HCT116 (cell line): ENCODE data around the gene PRXL2A. TPM values are rescaled to one million over a fixed set of nuclear protein-coding genes. Genes with fewer than 3 reads are reported as not detected.

Source experiments
- ATAC-seq: fragments of 200-7000 bp; cut with Tn5 transposase; 2 replicates; pipeline ENCODE4 v1.9.1; 2020; ENCODE audit warnings: mild to moderate bottlenecking, moderate library complexity
- BruUV-seq: library from RNA; stranded (reverse); fragments of 400-500 nt; replicated peaks from 2 replicates; lab custom pipeline; 2021; lab: Mats Ljungman, UMichigan
- CTCF ChIA-PET: fragments of 300-600 bp; sonication (Branson Sonifier 250); formaldehyde crosslinking; loops from one replicate; lab custom pipeline; 2021; ENCODE audit warnings: antibody characterized with exemption; lab: Charles Lee
- POLR2A ChIA-PET: fragments of 300-600, 350-600 bp; sonication (Branson Sonifier 250); formaldehyde crosslinking; loops from one replicate; lab custom pipeline; 2021; ENCODE audit warnings: antibody characterized with exemption; lab: Charles Lee
- RAD21 ChIA-PET, 2 experiments: fragments of 300-600 bp; sonication (Branson Sonifier 250); formaldehyde crosslinking; loops; one replicate each; lab custom pipeline; 2023; ENCODE audit warnings: low total read pairs in 2 of 2; ENCODE audit not compliant: uncharacterized antibody in 2 of 2, unreplicated experiment in 2 of 2, low non-redundant PET in 1 of 2; lab: Charles Lee
- DNase-seq: peaks from one replicate; pipeline ENCODE4 v3.0.0-alpha.2; 2010; ENCODE audit warnings: low read depth, low spot score
- H2AFZ ChIP-seq: fragments of 200-600 bp; shearing (Covaris generic), sonication (generic); 2 replicates; pipeline ENCODE4 v1.6.1; 2017; ENCODE audit warnings: low read depth, mixed run types, mixed read lengths, antibody characterized with exemption, low read length; ENCODE audit not compliant: poor library complexity, severe bottlenecking
- H3K27ac ChIP-seq: 2 replicates; pipeline ENCODE4 v1.5.1; 2012; ENCODE audit warnings: low read depth, low read length
- H3K27me3 ChIP-seq: fragments of 200-600 bp; sonication (generic); 2 replicates; pipeline ENCODE4 v1.6.1; 2016; ENCODE audit warnings: mixed run types, low read length, mixed read lengths; ENCODE audit not compliant: insufficient read depth
- H3K36me3 ChIP-seq, 2 experiments: fragments of 200-500 bp in 1 of 2; fragments of 200-600 bp in 1 of 2; sonication (Bioruptor generic) in 1 of 2; sonication (generic) in 1 of 2; 2 replicates each; pipeline versions ENCODE4 v1.5.1 to v1.6.1; 2014 to 2016; ENCODE audit warnings: low read length in 2 of 2, inconsistent platforms in 1 of 2, mixed read lengths in 1 of 2, mixed run types in 1 of 2; ENCODE audit not compliant: insufficient read depth in 2 of 2, control insufficient read depth in 1 of 2
- H3K4me1 ChIP-seq, 2 experiments: fragments of 200-600 bp in 1 of 2; sonication (generic) in 1 of 2; 2 replicates each; pipeline versions ENCODE4 v1.5.1 to v1.6.1; 2012 to 2017; ENCODE audit warnings: low read length in 2 of 2, inconsistent platforms in 1 of 2, mild to moderate bottlenecking in 1 of 2, mixed read lengths in 1 of 2, mixed run types in 1 of 2, moderate library complexity in 1 of 2; ENCODE audit not compliant: insufficient read depth in 2 of 2, control insufficient read depth in 1 of 2
- H3K4me2 ChIP-seq: fragments of 200-600 bp; sonication (generic); 2 replicates; pipeline ENCODE4 v1.6.1; 2017; ENCODE audit warnings: mixed run types, low read length, mixed read lengths
- H3K4me3 ChIP-seq, 2 experiments: fragments of 200-600 bp in 1 of 2; sonication (generic) in 1 of 2; replicated peaks in 1 of 2; 2 replicates each; pipeline ENCODE4 v1.5.1; 2011 to 2016; ENCODE audit warnings: low read length in 2 of 2, control low read depth in 1 of 2, low read depth in 1 of 2, mild to moderate bottlenecking in 1 of 2, mixed read lengths in 1 of 2, mixed run types in 1 of 2
- H3K79me2 ChIP-seq: fragments of 200-600 bp; sonication (generic); 2 replicates; pipeline ENCODE4 v1.6.1; 2017; ENCODE audit warnings: mild to moderate bottlenecking, mixed run types, low read length, moderate library complexity, mixed read lengths; ENCODE audit not compliant: insufficient read depth
- H3K9ac ChIP-seq: fragments of 200-600 bp; sonication (generic); 2 replicates; pipeline ENCODE4 v1.6.1; 2016; ENCODE audit warnings: low read length, mixed read lengths
- H3K9me2 ChIP-seq: fragments of 200-600 bp; sonication (generic), shearing (Covaris generic); 2 replicates; pipeline ENCODE4 v1.6.1; 2017; ENCODE audit warnings: mixed run types, mild to moderate bottlenecking, moderate library complexity; ENCODE audit not compliant: insufficient read depth
- H3K9me3 ChIP-seq, 2 experiments: fragments of 200-500 bp in 1 of 2; fragments of 200-600 bp in 1 of 2; sonication (Bioruptor generic) in 1 of 2; sonication (generic) in 1 of 2; 2 replicates each; pipeline ENCODE4 v1.6.1; 2014 to 2017; ENCODE audit warnings: low read length in 2 of 2, mixed read lengths in 2 of 2, inconsistent platforms in 1 of 2, low read depth in 1 of 2, mild to moderate bottlenecking in 1 of 2, mixed run types in 1 of 2, moderate library complexity in 1 of 2; ENCODE audit not compliant: control insufficient read depth in 1 of 2, insufficient read depth in 1 of 2
- H4K20me1 ChIP-seq: fragments of 200-600 bp; sonication (generic), shearing (Covaris generic); 2 replicates; pipeline ENCODE4 v1.6.1; 2017; ENCODE audit warnings: mixed run types, mild to moderate bottlenecking, moderate library complexity; ENCODE audit not compliant: insufficient read depth
- CBX3 ChIP-seq: IDR thresholded peaks from 2 replicates; pipeline ENCODE4 v1.6.1; 2012; ENCODE audit warnings: low read depth
- CEBPB ChIP-seq: IDR thresholded peaks from 2 replicates; pipeline ENCODE4 v1.6.1; 2012; ENCODE audit warnings: low read depth
- EGR1 ChIP-seq: IDR thresholded peaks from 2 replicates; pipeline ENCODE4 v1.6.1; 2012; ENCODE audit warnings: low read depth
- ELF1 ChIP-seq: IDR thresholded peaks from 2 replicates; pipeline ENCODE4 v1.6.1; 2012; ENCODE audit warnings: low read depth, borderline replicate concordance
- EZH2 ChIP-seq: fragments of 200-600 bp; sonication (generic); IDR thresholded peaks from 2 replicates; pipeline ENCODE4 v1.6.1; 2017; ENCODE audit warnings: antibody characterized with exemption, mixed run types
- EZH2phosphoT487 ChIP-seq: fragments of 200-600 bp; IDR thresholded peaks from 2 replicates; pipeline ENCODE4 v1.6.1; 2018; ENCODE audit warnings: antibody characterized with exemption, borderline replicate concordance
- FOSL1 ChIP-seq: IDR thresholded peaks from 2 replicates; pipeline ENCODE4 v1.6.1; 2012; ENCODE audit warnings: low read depth
- JUND ChIP-seq: IDR thresholded peaks from 2 replicates; pipeline ENCODE4 v1.6.1; 2012
- POLR2A ChIP-seq: IDR thresholded peaks from 2 replicates; pipeline ENCODE4 v1.7.0; 2011; ENCODE audit warnings: borderline replicate concordance; ENCODE audit not compliant: insufficient read depth, insufficient read length; ENCODE audit errors: extremely low read depth
- POLR2AphosphoS5 ChIP-seq: IDR thresholded peaks from 2 replicates; pipeline ENCODE4 v1.6.1; 2011; ENCODE audit warnings: mild to moderate bottlenecking, low read depth, low read length, moderate library complexity
- RAD21 ChIP-seq: IDR thresholded peaks from 2 replicates; pipeline ENCODE4 v1.6.1; 2012; ENCODE audit warnings: low read depth, mild to moderate bottlenecking
- SIN3A ChIP-seq: IDR thresholded peaks from 2 replicates; pipeline ENCODE4 v1.6.1; 2012; ENCODE audit warnings: low read depth
- SP1 ChIP-seq: IDR thresholded peaks from 2 replicates; pipeline ENCODE4 v1.6.1; 2012; ENCODE audit warnings: low read depth
- SRF ChIP-seq: IDR thresholded peaks from 2 replicates; pipeline ENCODE4 v1.6.1; 2012; ENCODE audit warnings: low read depth
- YY1 ChIP-seq: IDR thresholded peaks from 2 replicates; pipeline ENCODE4 v1.6.1; 2011; ENCODE audit warnings: low read length, low read depth, moderate library complexity, mild to moderate bottlenecking; ENCODE audit not compliant: insufficient replicate concordance; ENCODE audit errors: extremely low read depth
- ZFX ChIP-seq: fragments of 450-650 bp; IDR thresholded peaks from 2 replicates; pipeline ENCODE4 v1.6.1; 2017
- ZNF274 ChIP-seq: fragments of 200-500 bp; sonication (Bioruptor generic); IDR thresholded peaks from 2 replicates; pipeline ENCODE4 v1.6.1; 2014; ENCODE audit warnings: mild to moderate bottlenecking, low read depth, low read length, inconsistent platforms
- intact Hi-C: fragments of 100-400 bp; cut with micrococcal nuclease; formaldehyde crosslinking; loops from 2 replicates; pipeline ENCODE4 v1.10.0; 2022
- total RNA-seq: library from RNA; stranded (reverse); gene quantifications from one replicate; pipeline ENCODE4 v1.2.1, GENCODE V29; 2021; ENCODE audit not compliant: unreplicated experiment
- TF ChIP-seq, protein P1 (sequence below): IDR thresholded peaks from 2 replicates; pipeline ENCODE4 v1.6.1; 2011; ENCODE audit warnings: mild to moderate bottlenecking, low read length, moderate library complexity; ENCODE audit not compliant: insufficient replicate concordance; ENCODE audit errors: extremely low read depth
- TF ChIP-seq, protein P2 (sequence below): IDR thresholded peaks from 2 replicates; pipeline ENCODE4 v1.6.1; 2012

PRXL2A gene
- total RNA-seq, 1 experiment from 2014 or later = 4.9 TPM

DNA sequence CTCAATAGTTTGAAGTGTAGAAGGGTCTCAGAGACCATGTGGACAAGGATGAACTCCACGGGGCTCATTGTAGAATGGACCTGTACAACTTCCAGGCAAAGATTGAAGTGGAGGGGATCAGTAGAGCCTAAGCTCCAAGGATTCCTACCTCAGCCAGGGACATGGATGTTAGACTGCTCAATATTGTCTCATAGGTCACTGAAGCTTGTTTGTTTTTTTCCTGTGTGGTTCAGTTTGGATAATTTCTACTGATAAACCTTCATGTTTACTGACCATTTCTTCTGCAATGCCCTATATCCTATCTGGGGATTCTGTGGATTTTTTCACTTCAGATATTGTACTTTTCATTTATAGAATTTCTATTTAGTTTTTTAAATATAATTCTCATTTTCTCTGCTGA lies 42.8 kb upstream of the PRXL2A start:
- BruUV-seq = no TSS peak
- CTCF ChIA-PET = no interaction called here

More for the DNA sequence above, 42.8 kb upstream of the PRXL2A start:
- no peaks in the 10 kb centered on the region for H3K9me2 ChIP-seq
- H3K9me3 ChIP-seq = peaks cover 0 to 4% of the 10 kb centered on the region in 2 experiments; a peak in 1 of 4 replicates
- no peaks in the 10 kb centered on the region for H3K27me3 ChIP-seq
- ATAC-seq (no peak), DNase-seq (no peak)
- no peak overlapping the region for H3K4me2 ChIP-seq
- no peaks in the 10 kb centered on the region for H3K79me2 ChIP-seq
- no peak overlapping the region for H3K9ac ChIP-seq
- ChIA-PET RAD21 (no interaction called here), POLR2A (no interaction called here)
- no peaks in the 10 kb centered on the region for H3K4me1 ChIP-seq
- intact Hi-C loops = no loop called here
- no peak overlapping the region for H2AFZ ChIP-seq
- H3K4me3 ChIP-seq = no peak overlapping the region
- H3K27ac ChIP-seq = no peak overlapping the region
- no peaks in the 10 kb centered on the region for H3K36me3 ChIP-seq
- TF ChIP-seq, protein P1, sequence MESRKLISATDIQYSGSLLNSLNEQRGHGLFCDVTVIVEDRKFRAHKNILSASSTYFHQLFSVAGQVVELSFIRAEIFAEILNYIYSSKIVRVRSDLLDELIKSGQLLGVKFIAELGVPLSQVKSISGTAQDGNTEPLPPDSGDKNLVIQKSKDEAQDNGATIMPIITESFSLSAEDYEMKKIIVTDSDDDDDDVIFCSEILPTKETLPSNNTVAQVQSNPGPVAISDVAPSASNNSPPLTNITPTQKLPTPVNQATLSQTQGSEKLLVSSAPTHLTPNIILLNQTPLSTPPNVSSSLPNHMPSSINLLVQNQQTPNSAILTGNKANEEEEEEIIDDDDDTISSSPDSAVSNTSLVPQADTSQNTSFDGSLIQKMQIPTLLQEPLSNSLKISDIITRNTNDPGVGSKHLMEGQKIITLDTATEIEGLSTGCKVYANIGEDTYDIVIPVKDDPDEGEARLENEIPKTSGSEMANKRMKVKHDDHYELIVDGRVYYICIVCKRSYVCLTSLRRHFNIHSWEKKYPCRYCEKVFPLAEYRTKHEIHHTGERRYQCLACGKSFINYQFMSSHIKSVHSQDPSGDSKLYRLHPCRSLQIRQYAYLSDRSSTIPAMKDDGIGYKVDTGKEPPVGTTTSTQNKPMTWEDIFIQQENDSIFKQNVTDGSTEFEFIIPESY = no peak
- TF ChIP-seq ZNF274 (no peak), EZH2 (no peak), SP1 (no peak), FOSL1 (no peak), EZH2phosphoT487 (no peak), ELF1 (no peak), SRF (no peak), EGR1 (no peak), YY1 (no peak), CEBPB (no peak), SIN3A (no peak), ZFX (no peak), JUND (no peak), POLR2AphosphoS5 (no peak), CBX3 (no peak), RAD21 (no peak), POLR2A (no peak)
- TF ChIP-seq, protein P2, sequence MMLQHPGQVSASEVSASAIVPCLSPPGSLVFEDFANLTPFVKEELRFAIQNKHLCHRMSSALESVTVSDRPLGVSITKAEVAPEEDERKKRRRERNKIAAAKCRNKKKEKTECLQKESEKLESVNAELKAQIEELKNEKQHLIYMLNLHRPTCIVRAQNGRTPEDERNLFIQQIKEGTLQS = no peak
- H4K20me1 ChIP-seq = no peaks in the 10 kb centered on the region
